ENCODE measurements around the gene SCAF8.
A peak's percentile ranks its signal among the peaks of the same experiment; 100 is the strongest.

The SCAF8 gene

GRCh38 chr6:154861825-154862224, 128.6 kb downstream of the SCAF8 start (continued):
- TF ChIP-seq KLF8 (tag by site-specific recombination; IDR thresholded peaks at IDR 0.05), result no peak

GRCh38 chr6:154862536-154862935, 129.3 kb downstream of the SCAF8 start:
- no peak overlapping the region for H3K4me3 ChIP-seq (ENCODE audit: low read depth, low read length)
- H3K27ac ChIP-seq (ENCODE audit: extremely low read depth, low read depth, low read length), result no peak overlapping the region
- H3K36me3 ChIP-seq (ENCODE audit: control insufficient read depth in 2 of 2, insufficient read depth in 1 of 2, low read length in 2 of 2), result no peaks in the 10 kb centered on the region
- ChIA-PET CTCF (interaction anchor here (0.6 to 1.0 kb wide), 5 partner anchors 8 to 635 kb away, joined by 3 to 4 read pairs (median 3); no protein-coding TSS in a partner anchor), POLR2A (no interaction called here)
- peaks cover 6% of the 10 kb centered on the region; the same call in 1 of the 2 replicates for H3K4me1 ChIP-seq (ENCODE audit: control insufficient read depth, insufficient read depth, low read length)
- TF ChIP-seq ZNF639 (tag by site-specific recombination; IDR thresholded peaks at IDR 0.05) (no peak), ZNF23 (tag by site-specific recombination; IDR thresholded peaks at IDR 0.05; ENCODE audit: borderline replicate concordance) (no peak), PRDM4 (tag by site-specific recombination; IDR thresholded peaks at IDR 0.05) (no peak), ZNF169 (tag by site-specific recombination; IDR thresholded peaks at IDR 0.05) (no peak), SALL2 (tag by site-specific recombination; IDR thresholded peaks at IDR 0.05; ENCODE audit: borderline replicate concordance) (no peak)
- H3K9me3 ChIP-seq (ENCODE audit: control insufficient read depth, insufficient read depth, low read depth, low read length), result no peaks in the 10 kb centered on the region

GRCh38 chr6:154864066-154864430, 130.8 kb downstream of the SCAF8 start:
- H3K9me3 ChIP-seq (ENCODE audit: control insufficient read depth, insufficient read depth, low read depth, low read length), result no peaks in the 10 kb centered on the region
- H3K4me3 ChIP-seq (ENCODE audit: low read depth, low read length), result no peak overlapping the region
- H3K4me1 ChIP-seq (ENCODE audit: control insufficient read depth, insufficient read depth, low read length), result peaks cover 6% of the 10 kb centered on the region; the same call in 1 of the 2 replicates
- POLR2A ChIA-PET, result no interaction called here
- H3K27ac ChIP-seq (ENCODE audit: extremely low read depth, low read depth, low read length), result no peak overlapping the region
- CTCF ChIA-PET, result interaction anchor here (0.6 to 0.7 kb wide), 2 partner anchors 12 to 405 kb away, joined by 3 to 4 read pairs; no protein-coding TSS in a partner anchor
- TF ChIP-seq PRDM6 (tag by site-specific recombination; IDR thresholded peaks at IDR 0.05) (peak; percentile 70), ZNF747 (tag by site-specific recombination; IDR thresholded peaks at IDR 0.05) (no peak), PRDM4 (tag by site-specific recombination; IDR thresholded peaks at IDR 0.05) (peak; percentile 98)
- H3K36me3 ChIP-seq (ENCODE audit: control insufficient read depth in 2 of 2, insufficient read depth in 1 of 2, low read length in 2 of 2), result no peaks in the 10 kb centered on the region

- ChIA-PET POLR2A (no interaction called here), CTCF (interaction anchor here (0.6 to 2.2 kb wide), 3 partner anchors 21 to 262 kb away, joined by 3 to 11 read pairs (median 5); no protein-coding TSS in a partner anchor)
- peaks cover 6% of the 10 kb centered on the region; the same call in 1 of the 2 replicates for H3K4me1 ChIP-seq (ENCODE audit: control insufficient read depth, insufficient read depth, low read length)
- H3K36me3 ChIP-seq (ENCODE audit: control insufficient read depth in 2 of 2, insufficient read depth in 1 of 2, low read length in 2 of 2), result no peaks in the 10 kb centered on the region
- no peak overlapping the region for H3K4me3 ChIP-seq (ENCODE audit: low read depth, low read length)
- H3K9me3 ChIP-seq (ENCODE audit: control insufficient read depth, insufficient read depth, low read depth, low read length), result no peaks in the 10 kb centered on the region
- no peak for TF ChIP-seq ZNF175 (tag by site-specific recombination; IDR thresholded peaks at IDR 0.05)
- no peak for TF ChIP-seq SP7 (tag by site-specific recombination; IDR thresholded peaks at IDR 0.05)
- no peak for TF ChIP-seq BCL6B (tag by site-specific recombination; IDR thresholded peaks at IDR 0.05)
- no peak for TF ChIP-seq ZNF362 (tag by site-specific recombination; IDR thresholded peaks at IDR 0.05)
- TF ChIP-seq ZNF624 (tag by site-specific recombination; IDR thresholded peaks at IDR 0.05), result no peak
- TF ChIP-seq ZNF561 (tag by site-specific recombination; IDR thresholded peaks at IDR 0.05; ENCODE audit: borderline replicate concordance), result no peak
- no peak for TF ChIP-seq RBAK (tag by site-specific recombination; IDR thresholded peaks at IDR 0.05)
- H3K27ac ChIP-seq (ENCODE audit: extremely low read depth, low read depth, low read length), result no peak overlapping the region
Measured at GRCh38 chr6:154865291-154865690, 132.1 kb downstream of the SCAF8 start.

All from HEK293 (cell line).